Transverse colon (tissue), 4 donors: ENCODE data around the gene MIF4GD.

Source experiments
- CTCF ChIP-seq, 5 experiments: fragments of 200-600 bp in 3 of 5; fragments of 450-650 bp in 2 of 5; sonication (generic) in 3 of 5; IDR thresholded peaks; 1 replicate in 2 of 5; 2 replicates in 3 of 5; pipeline ENCODE4 v1.5.1; 2016 to 2017; ENCODE audit warnings: antibody characterized with exemption in 5 of 5, inconsistent platforms in 3 of 5, mild to moderate bottlenecking in 2 of 5, moderate library complexity in 1 of 5
- POLR2A ChIP-seq: fragments of 450-650 bp; IDR thresholded peaks from one replicate; pipeline ENCODE4 v1.6.1; 2016; ENCODE audit warnings: antibody characterized with exemption, mild to moderate bottlenecking, moderate library complexity
- POLR2AphosphoS5 ChIP-seq, 3 donors: sonication (generic); formaldehyde crosslinking; IDR thresholded peaks; one replicate each; pipeline ENCODE4 v1.6.1; 2016; ENCODE audit warnings: antibody characterized with exemption in 3 of 3

- TF ChIP-seq CTCF (IDR thresholded peaks at IDR 0.05) (no peak), POLR2A (no peak), POLR2AphosphoS5 (IDR thresholded peaks at IDR 0.05) (no peak)
These were observed 38.2 kb downstream of the MIF4GD start for GRCh38 chr17:75232786-75233185.
